Gastroesophageal sphincter (tissue), 3 donors: Measurements from ENCODE around the gene UPK3BL2.
"Not testable (repeated sequence)": the region's sequence is repeated elsewhere in the genome, so short reads cannot be mapped to it uniquely, and the experiment has no call there.

Experiments
- EP300 ChIP-seq: sonication (generic); formaldehyde crosslinking; IDR thresholded peaks from one replicate; pipeline ENCODE4 v1.6.1; 2017; ENCODE audit warnings: antibody characterized with exemption, mild to moderate bottlenecking
- POLR2A ChIP-seq, 2 donors: fragments of 450-650 bp; IDR thresholded peaks; one replicate each; pipeline ENCODE4 v1.6.1; 2017; ENCODE audit warnings: antibody characterized with exemption in 2 of 2, mild to moderate bottlenecking in 2 of 2, moderate library complexity in 1 of 2
- POLR2AphosphoS5 ChIP-seq: sonication (generic); formaldehyde crosslinking; IDR thresholded peaks from one replicate; pipeline ENCODE4 v1.6.1; 2017; ENCODE audit warnings: antibody characterized with exemption
- TF ChIP-seq, protein P1 (sequence below), 4 experiments: fragments of 200-600 bp in 2 of 4; fragments of 450-650 bp in 2 of 4; sonication (generic) in 1 of 4; IDR thresholded peaks; one replicate each; pipeline ENCODE4 v1.5.1; 2017 to 2019; ENCODE audit warnings: antibody characterized with exemption in 4 of 4, mild to moderate bottlenecking in 2 of 4, moderate library complexity in 2 of 4

DNA sequence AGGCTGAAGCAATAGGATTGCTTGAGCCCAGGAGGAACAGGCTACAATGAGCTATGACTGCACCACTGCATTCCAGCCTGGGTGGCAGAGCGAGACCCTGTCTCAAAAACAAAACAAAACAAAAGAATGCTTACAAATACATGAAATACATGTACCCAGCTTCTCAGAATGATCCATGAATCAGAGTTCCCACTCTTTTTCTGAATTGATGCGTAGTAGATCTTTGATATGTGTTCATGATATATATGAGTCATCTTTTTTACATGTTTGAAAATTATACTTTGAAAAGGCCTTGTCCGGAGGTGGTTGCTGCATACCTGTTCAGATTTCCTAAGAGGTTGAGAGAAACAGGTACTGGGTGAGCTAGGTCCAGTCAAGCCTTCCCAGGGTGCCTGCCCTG, 32.9 kb upstream of the UPK3BL2 start:
- not testable (repeated sequence) for TF ChIP-seq POLR2AphosphoS5; EP300; POLR2A (IDR thresholded peaks at IDR 0.05)
- TF ChIP-seq, protein P1, sequence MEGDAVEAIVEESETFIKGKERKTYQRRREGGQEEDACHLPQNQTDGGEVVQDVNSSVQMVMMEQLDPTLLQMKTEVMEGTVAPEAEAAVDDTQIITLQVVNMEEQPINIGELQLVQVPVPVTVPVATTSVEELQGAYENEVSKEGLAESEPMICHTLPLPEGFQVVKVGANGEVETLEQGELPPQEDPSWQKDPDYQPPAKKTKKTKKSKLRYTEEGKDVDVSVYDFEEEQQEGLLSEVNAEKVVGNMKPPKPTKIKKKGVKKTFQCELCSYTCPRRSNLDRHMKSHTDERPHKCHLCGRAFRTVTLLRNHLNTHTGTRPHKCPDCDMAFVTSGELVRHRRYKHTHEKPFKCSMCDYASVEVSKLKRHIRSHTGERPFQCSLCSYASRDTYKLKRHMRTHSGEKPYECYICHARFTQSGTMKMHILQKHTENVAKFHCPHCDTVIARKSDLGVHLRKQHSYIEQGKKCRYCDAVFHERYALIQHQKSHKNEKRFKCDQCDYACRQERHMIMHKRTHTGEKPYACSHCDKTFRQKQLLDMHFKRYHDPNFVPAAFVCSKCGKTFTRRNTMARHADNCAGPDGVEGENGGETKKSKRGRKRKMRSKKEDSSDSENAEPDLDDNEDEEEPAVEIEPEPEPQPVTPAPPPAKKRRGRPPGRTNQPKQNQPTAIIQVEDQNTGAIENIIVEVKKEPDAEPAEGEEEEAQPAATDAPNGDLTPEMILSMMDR (IDR thresholded peaks at IDR 0.05) = not testable (repeated sequence)
